K562 (cell line): Measurements from ENCODE around the gene DHX35. TPM values are rescaled to one million over a fixed set of nuclear protein-coding genes. Genes with fewer than 3 reads are reported as not detected.

ENCODE experiments used
- ARHGAP35 ChIP-seq: fragments of 450-650 bp; IDR thresholded peaks from 2 replicates; pipeline ENCODE4 v1.6.1; 2018; ENCODE audit not compliant: partially characterized antibody
- BRF1 ChIP-seq: IDR thresholded peaks from 3 replicates; pipeline ENCODE4 v1.6.1; 2011; ENCODE audit warnings: borderline replicate concordance, mild to moderate bottlenecking; ENCODE audit not compliant: insufficient read length; ENCODE audit errors: extremely low read depth
- C11orf30 ChIP-seq: fragments of 450-650 bp; IDR thresholded peaks from 2 replicates; pipeline ENCODE4 v1.6.1; 2016; ENCODE audit warnings: low read depth, mild to moderate bottlenecking
- JUND ChIP-seq, 2 experiments: IDR thresholded peaks; 2 replicates in 1 of 2; 3 replicates in 1 of 2; pipeline ENCODE4 v1.6.1; 2011; ENCODE audit warnings: borderline replicate concordance in 2 of 2, low read depth in 2 of 2, low read length in 2 of 2, improper control_type of control experiment in 1 of 2, missing biosample characterization in 1 of 2, missing genetic modification characterization in 1 of 2, missing genetic modification reagents in 1 of 2
- NCOA1 ChIP-seq: fragments of 450-650 bp; IDR thresholded peaks from 2 replicates; pipeline ENCODE4 v1.6.1; 2016; ENCODE audit warnings: low read depth
- NELFE ChIP-seq: IDR thresholded peaks from 2 replicates; pipeline ENCODE4 v1.6.1; 2011; ENCODE audit warnings: mild to moderate bottlenecking; ENCODE audit not compliant: insufficient read depth, insufficient read length
- RBM34 ChIP-seq: fragments of 200-400 bp; formaldehyde crosslinking; IDR thresholded peaks from 2 replicates; pipeline ENCODE4 v1.6.1; 2018; ENCODE audit warnings: low read length, borderline replicate concordance; ENCODE audit not compliant: insufficient read depth
- RNF2 ChIP-seq: sonication (generic); IDR thresholded peaks from 2 replicates; pipeline ENCODE4 v1.6.1; 2016
- SNAPC5 ChIP-seq: fragments of 250-450 bp; sonication (Bioruptor Pico); IDR thresholded peaks from 2 replicates; pipeline ENCODE4 v1.8.0; 2021; ENCODE audit warnings: moderate library complexity, mild to moderate bottlenecking, inconsistent platforms
- SOX6 ChIP-seq: fragments of 450-650 bp; IDR thresholded peaks from 2 replicates; pipeline ENCODE4 v1.6.1; 2014; ENCODE audit warnings: mild to moderate bottlenecking
- ZBTB8A ChIP-seq: fragments of 450-650 bp; IDR thresholded peaks from 2 replicates; pipeline ENCODE4 v1.6.1; 2018; ENCODE audit warnings: mild to moderate bottlenecking, moderate library complexity; ENCODE audit not compliant: partially characterized antibody
- ZNF263 ChIP-seq: sonication (generic); formaldehyde crosslinking; IDR thresholded peaks from 2 replicates; pipeline ENCODE4 v1.8.0; 2022; ENCODE audit warnings: mild to moderate bottlenecking, missing genetic modification reagents, borderline replicate concordance
- ZNF282 ChIP-seq: sonication (generic); formaldehyde crosslinking; IDR thresholded peaks from 2 replicates; pipeline ENCODE4 v1.8.1; 2023; ENCODE audit warnings: missing genetic modification reagents
- ZNF778 ChIP-seq: fragments of 450-650 bp; formaldehyde crosslinking; IDR thresholded peaks from 2 replicates; pipeline ENCODE4 v1.4.0; 2020; ENCODE audit warnings: mild to moderate bottlenecking, moderate library complexity
- polyA plus RNA-seq, 8 experiments: library from polyadenylated mRNA; depleted of rRNA in 4 of 8; stranded (reverse) in 5 of 8; unstranded in 3 of 8; fragments of >200 nt; fragmentation: Nextera tagmentation in 2 of 8; fragmentation: Illumina TruSeq in 1 of 8; extraction: Ambion mirVana in 2 of 8; extraction: Trizol in 1 of 8; gene quantifications; 2 replicates each; pipeline versions ENCODE4 v1.2.1 to v1.2.3, GENCODE V29; 2011 to 2014; ENCODE audit warnings: inconsistent platforms in 1 of 8, missing spikeins in 1 of 8
- total RNA-seq, 7 experiments: library from RNA; depleted of rRNA in 6 of 7; stranded (reverse); fragments of >200 nt in 6 of 7; fragmentation: Illumina TruSeq in 2 of 7; extraction: Trizol in 2 of 7; gene quantifications; 2 replicates each; pipeline versions ENCODE4 v1.2.1 to v1.2.3, GENCODE V29; 2011 to 2021; ENCODE audit warnings: low replicate concordance in 1 of 7
- TF ChIP-seq, protein P1 (sequence below): fragments of 450-650 bp; IDR thresholded peaks from 2 replicates; pipeline ENCODE4 v1.6.1; 2017; ENCODE audit warnings: mild to moderate bottlenecking, moderate library complexity

The DHX35 gene
- total and polyA plus RNA-seq, 9 of the 15 experiments (the other 6 are each of a cell fraction or from before 2014, with no cell fraction given), result 6.5 to 25.6 (median 16.9) TPM

DNA sequence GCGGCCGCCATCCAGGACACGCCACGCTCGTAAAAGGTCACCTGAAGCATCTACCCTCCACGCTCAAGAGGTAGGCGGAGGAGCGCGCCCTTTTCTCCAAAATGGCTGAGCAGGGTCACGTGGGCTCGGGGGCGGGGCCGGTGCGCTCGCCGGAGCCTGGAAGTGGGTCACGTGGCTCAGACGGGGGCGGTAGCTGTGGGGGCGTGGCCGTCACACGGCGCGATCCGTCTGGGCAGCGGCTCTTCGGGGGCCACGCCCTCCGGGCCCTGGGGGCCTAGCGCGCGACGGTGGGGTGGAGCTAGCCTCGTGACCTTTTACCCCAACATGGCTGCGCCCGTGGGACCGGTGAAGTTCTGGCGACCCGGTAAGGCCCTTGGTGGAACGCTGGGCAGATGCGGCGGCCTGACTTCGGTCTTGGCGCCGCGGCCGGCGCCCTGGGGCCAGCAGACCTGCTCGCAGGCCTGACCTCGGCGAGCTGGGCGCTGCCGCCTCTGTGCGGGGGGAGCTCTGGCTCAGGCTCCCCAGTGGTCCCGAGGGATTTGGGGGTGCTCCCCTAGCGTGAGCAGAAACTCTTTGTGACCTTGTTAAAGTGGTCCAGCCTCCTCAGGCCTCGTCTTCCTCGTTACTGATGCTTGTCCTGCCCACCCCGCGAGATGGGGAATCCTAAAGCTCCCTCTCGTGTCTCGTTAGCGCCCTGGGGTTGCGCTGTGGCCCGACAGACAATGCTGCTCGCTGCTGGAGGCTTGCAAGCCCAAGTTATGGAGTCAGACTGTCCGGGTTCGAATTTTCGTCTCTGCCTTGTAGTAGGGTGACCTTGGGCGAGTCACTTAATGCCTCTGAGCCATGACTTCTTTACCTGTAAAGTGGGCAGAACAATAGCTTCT, at the start of gene DHX35 (continued):
- TF ChIP-seq SNAPC5 (CRISPR knock-in tag) (no peak), ARHGAP35 (no peak), ZNF263 (CRISPR knock-in tag) (peak; percentile 77), JUND (IDR thresholded peaks at IDR 0.05; ENCODE audit: borderline replicate concordance, low read depth, low read length) (peak; percentile 25; the same call in 1 of the 2 replicates), JUND (tag; IDR thresholded peaks at IDR 0.05; ENCODE audit: borderline replicate concordance, low read depth, low read length) (no peak; the same call in 2 of the 3 replicates), BRF1 (no peak), NCOA1 (no peak), ZNF282 (CRISPR knock-in tag) (no peak), RNF2 (peak; percentile 71), RBM34 (no peak), ZBTB8A (no peak), C11orf30 (peak; percentile 87), NELFE (no peak), SOX6 (no peak), ZNF778 (no peak)
- TF ChIP-seq, protein P1, sequence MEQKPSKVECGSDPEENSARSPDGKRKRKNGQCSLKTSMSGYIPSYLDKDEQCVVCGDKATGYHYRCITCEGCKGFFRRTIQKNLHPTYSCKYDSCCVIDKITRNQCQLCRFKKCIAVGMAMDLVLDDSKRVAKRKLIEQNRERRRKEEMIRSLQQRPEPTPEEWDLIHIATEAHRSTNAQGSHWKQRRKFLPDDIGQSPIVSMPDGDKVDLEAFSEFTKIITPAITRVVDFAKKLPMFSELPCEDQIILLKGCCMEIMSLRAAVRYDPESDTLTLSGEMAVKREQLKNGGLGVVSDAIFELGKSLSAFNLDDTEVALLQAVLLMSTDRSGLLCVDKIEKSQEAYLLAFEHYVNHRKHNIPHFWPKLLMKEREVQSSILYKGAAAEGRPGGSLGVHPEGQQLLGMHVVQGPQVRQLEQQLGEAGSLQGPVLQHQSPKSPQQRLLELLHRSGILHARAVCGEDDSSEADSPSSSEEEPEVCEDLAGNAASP, result no peak
